GM08714 (cell line): ENCODE data around the gene TMEM208.

Source experiments
- H3K4me3 ChIP-seq: fragments of 200-500 bp; sonication (Bioruptor generic); 2 replicates; pipeline ENCODE4 v1.5.1; 2014; ENCODE audit warnings: mild to moderate bottlenecking, low read length, inconsistent platforms
- ZNF274 ChIP-seq: IDR thresholded peaks from 2 replicates; pipeline ENCODE4 v1.6.1; 2012; ENCODE audit warnings: mild to moderate bottlenecking, low read depth, low read length

TMEM208 gene

DNA sequence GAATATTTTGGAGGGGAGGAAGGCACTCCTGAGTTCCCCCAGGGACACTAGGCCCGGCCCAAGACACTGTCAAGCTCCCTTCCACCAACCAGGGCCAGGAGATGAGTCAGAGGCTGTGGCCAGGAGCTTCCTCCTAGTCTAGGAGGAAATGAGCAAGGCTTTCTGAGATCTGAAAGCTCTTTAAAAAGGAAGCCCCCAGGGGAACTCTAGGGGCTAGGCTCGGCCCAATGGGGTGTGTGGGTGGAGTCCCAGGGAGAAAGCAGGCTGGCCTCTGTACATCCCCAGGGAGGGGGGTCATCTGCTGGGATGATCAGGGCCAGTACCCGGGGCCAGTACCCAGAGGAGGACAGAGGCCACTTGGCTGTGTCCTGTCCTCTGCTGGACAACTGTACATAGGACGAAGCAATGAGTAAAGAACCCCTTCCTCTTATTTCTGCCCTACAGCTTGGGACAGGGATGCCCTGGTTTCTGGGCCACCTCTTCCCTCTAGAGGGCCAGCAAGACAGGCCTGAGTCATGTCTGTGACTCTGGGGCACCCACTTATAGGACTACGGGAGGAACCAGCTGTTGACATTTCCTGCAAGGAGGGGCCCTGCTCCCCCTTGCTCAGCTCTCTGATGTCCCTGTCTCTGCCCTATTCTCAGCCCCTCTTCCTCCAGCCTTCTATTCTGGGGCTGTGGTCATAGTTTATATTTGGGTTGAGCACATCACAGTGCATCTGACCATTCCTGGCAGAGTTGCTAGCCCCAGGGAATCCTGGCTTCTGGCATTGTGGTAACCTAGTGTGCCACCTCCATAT is 17.7 kb downstream of the TMEM208 start:
- no peak for TF ChIP-seq ZNF274

DNA sequence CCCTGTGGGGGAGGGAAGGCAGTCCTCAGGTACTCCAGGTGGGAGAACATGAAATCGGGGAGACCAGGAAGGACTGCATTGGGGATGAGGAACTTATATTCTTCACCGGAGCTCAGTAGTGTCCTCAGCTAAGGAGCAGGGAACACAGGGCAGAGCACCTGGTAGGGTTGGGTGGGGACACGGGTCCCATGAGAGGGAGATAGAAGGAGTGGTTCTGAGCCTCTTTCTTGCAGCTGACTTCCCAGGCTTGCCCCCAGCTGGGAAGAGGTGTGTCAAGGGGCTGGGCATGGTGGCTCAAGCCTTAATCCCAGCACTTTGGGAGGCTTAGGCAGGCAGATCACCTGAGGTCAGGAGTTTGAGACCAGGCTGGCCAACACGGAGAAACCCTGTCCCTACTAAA is 18.3 kb downstream of the TMEM208 start:
- no peak for TF ChIP-seq ZNF274
- peak overlapping the region; percentile 86; the same call in 1 of the 2 replicates for H3K4me3 ChIP-seq

More for the DNA sequence above, 17.7 kb downstream of the TMEM208 start:
- peak overlapping the region; percentile 86; the same call in 1 of the 2 replicates for H3K4me3 ChIP-seq

DNA sequence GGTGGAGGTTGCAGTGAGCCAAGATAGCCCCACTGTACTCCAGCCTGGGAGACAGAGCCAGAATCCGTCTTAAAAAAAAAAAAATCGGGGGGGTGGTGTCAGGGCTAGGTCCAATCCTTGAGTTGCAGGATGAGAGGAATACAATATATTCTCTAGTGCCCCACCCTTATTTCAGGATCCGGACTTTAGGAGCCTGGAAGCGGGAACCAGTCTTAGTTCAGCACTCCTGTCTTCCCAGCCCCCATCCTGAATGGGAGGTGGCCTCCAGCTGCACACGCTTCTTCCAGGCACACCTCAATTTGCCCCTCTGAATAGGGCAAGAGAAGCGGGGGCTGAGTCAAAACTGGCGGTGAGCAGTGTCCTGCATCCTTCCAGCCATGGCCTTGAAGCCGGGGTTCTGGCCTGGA is 18.7 kb downstream of the TMEM208 start:
- peak overlapping the region; percentile 86; the same call in 1 of the 2 replicates for H3K4me3 ChIP-seq
- no peak for TF ChIP-seq ZNF274

- TF ChIP-seq ZNF274 = no peak
- H3K4me3 ChIP-seq = peak overlapping the region; percentile 86
These were observed 19.3 kb downstream of the TMEM208 start for GRCh38 chr16:67246081-67246755.

- H3K4me3 ChIP-seq = peak overlapping the region; percentile 86
- TF ChIP-seq ZNF274 = no peak
These were observed 19.8 kb downstream of the TMEM208 start for GRCh38 chr16:67246756-67247191.

DNA sequence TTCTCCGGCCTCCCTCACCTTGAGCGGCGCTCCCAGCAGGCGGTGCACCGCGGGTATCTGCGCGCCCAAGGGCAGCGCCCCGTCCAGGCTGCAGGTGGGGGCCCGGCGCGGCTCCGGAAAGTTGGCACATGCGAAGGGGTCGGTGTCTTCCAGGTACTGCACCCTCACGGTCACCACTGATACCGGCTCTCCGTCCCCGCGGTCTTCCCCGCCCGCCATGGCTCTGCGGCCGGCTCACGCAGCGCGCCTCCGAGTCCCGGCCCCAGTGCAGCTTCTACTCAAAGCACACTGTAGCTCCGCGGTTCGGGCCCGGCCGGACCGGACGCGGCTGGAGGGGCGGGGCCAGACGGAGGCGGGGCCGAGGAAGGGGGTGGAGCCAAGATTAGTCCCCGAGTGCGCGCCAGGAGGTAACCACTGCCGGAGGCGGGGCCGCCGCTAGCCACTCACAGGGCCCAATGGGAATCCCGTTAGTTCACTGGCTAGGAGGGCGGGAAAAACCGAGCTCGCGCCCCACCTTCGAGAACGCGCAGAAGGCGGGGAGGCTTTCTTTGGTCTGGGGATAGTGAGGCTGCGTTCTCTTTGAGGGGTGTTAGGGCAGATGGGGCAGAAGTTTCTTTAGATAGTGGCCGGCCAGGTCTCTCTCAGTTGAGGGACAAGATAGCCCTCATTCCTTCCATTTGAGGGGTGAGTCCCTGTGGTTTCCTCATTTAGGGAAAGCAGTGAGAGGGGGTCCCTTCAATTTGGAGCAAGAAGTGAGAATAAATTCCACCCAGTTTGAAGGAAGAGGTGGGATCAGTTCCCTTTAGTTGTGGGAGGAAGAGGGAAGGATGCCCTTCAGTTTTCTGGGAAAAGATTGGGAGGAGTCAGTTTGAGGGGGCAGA is 20.5 kb downstream of the TMEM208 start, which contains the start of gene FHOD1:
TSS of gene FHOD1 (minus strand) at position 290 of the 881 bp plus-strand sequence. CDS start at position 219, 71 bp downstream.
- peak within 1 kb of the TSS; percentile 86 for H3K4me3 ChIP-seq
- TF ChIP-seq ZNF274 = no peak

DNA sequence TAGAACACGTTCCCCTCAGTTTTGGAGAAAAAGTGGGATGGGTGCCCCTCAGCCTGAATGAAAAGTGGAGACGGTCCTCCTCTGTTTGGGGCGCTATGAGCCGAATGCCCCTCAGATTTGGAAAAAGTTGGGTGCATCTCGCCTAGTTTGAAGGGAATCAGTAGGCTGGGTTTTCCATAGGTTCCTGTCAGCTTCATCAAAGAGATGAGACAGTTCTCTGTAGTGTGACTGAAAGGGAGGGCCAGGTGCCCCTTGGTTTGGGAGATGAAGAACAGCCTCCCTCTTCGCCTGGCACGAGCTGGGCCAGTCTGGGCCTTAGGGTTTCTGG is 21.1 kb downstream of the TMEM208 start:
- TF ChIP-seq ZNF274 = no peak
- H3K4me3 ChIP-seq = peak overlapping the region; percentile 57; the same call in 1 of the 2 replicates

DNA sequence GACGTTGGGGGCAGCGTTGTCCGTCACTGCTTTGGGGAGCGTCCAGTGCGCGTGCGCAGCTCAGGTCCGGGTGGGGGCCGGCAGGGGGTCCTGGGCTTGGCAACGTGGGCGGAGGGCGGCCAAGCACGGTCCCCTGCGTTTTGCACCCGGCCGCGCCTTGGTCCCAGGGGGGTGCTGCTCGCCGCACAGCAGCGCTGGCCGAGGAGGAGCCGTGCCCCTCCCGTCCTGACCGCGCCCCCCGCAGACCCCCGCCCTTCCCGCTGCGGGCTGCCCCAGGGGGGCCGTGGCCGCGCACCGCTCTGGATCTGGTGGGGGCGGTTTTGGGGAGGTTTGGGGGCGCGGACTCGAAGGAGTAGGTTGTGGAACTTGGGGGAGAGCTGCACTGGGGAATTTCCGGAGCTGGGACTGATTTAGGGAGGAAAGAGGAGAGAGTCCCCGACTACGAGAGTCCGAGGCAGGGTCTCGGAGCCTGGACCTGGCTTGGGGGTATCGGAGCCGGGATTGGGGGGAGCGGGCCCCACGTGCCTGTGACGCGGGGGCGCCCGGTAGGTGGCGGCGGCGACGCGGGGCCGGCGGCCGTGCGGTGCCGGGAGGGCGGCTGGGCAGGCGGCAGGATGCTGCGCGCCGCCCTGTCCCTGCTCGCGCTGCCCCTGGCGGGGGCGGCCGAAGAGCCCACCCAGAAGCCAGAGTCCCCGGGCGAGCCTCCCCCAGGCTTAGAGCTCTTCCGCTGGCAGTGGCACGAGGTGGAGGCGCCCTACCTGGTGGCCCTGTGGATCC is 21.7 kb downstream of the TMEM208 start, which contains the start of gene SLC9A5:
TSS of gene SLC9A5 (plus strand) at position 579 of the 777 bp plus-strand sequence. CDS start at position 615, 36 bp downstream.
- no peak for TF ChIP-seq ZNF274
- peak within 1 kb of the TSS; percentile 57; the same call in 1 of the 2 replicates for H3K4me3 ChIP-seq

- H3K4me3 ChIP-seq = peak overlapping the region; percentile 57; the same call in 1 of the 2 replicates
- no peak for TF ChIP-seq ZNF274
These were observed 22.5 kb downstream of the TMEM208 start for GRCh38 chr16:67249178-67250044.

GRCh38 chr16:67250045-67250327 is 23.1 kb downstream of the TMEM208 start:
- TF ChIP-seq ZNF274 = no peak
- no peak overlapping the region for H3K4me3 ChIP-seq

DNA sequence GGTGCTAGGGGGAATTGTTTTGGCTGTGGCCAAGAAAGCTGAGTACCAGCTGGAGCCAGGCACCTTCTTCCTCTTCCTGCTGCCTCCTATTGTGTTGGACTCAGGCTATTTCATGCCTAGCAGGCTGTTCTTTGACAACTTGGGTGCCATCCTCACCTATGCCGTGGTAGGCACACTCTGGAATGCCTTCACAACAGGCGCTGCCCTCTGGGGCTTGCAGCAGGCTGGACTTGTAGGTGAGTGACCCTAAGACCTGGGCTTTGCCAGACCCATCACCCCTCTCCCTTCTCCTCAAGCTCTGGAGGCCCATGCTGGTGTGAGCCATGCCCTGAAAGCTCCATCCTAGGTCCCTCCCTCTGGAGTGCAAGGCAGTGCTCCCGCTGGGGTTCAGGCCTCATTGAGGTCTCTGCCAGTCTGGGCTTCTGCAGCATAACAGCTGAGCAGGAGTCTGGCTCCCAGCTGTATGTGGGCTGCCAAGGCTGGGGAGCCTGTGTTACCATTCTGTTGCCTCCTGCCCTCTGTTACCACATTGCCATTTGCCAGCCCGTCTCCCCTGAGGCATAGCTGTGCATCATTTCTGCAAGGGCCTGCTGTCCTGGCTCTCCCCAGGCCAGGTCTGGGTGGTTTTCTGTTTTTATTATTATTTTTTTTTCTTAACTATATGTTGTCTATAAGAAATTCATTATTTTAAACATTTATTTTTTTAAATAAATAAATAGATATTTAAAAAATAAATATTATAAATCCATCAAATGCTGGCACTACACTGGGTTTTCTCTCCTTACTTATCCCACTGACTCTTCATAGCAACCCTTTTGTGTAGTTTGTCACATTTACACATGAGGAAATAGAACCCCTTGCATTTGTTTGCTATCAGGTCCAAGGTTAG is 25.9 kb downstream of the TMEM208 start:
- TF ChIP-seq ZNF274 = no peak
- H3K4me3 ChIP-seq = no peak overlapping the region
